ENCODE data around the gene PRND. TPM values are rescaled to one million over a fixed set of nuclear protein-coding genes. Genes with fewer than 3 reads are reported as not detected.
"Not testable (repeated sequence)": the region's sequence is repeated elsewhere in the genome, so short reads cannot be mapped to it uniquely, and the experiment has no call there.

Gene PRND
- total RNA-seq, 1 donor from 2014 or later, result not detected

DNA sequence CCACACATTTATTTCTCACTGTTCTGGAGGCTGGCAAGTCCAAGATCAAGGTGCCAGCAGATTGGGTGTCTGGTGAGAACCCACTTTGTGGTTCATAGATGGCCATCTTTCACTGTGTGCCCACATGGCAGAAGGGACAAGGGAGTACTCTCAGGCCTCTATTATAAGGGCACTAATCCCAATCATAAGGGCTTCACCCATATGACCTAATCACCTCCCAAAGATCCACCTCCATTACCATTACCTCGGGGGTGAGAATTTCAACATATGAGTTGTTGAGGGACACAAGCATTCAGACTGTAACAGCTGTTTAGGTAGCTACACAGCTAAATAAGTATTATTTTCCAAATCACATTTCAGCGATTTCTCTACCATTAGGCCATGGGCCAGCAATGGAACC is 2.5 kb upstream of the PRND start:
- Mint-ChIP-seq H3K27me3 (ENCODE audit: unreplicated experiment) (peaks cover 43% of the 10 kb centered on the region), H3K4me1 (ENCODE audit: unreplicated experiment) (peaks cover 6% of the 10 kb centered on the region), H3K27ac (ENCODE audit: unreplicated experiment) (no peak overlapping the region), H3K4me3 (ENCODE audit: unreplicated experiment) (no peak overlapping the region), H3K9me3 (ENCODE audit: unreplicated experiment) (no peaks in the 10 kb centered on the region), H3K36me3 (ENCODE audit: unreplicated experiment) (no peaks in the 10 kb centered on the region)
- TF ChIP-seq, protein P1, sequence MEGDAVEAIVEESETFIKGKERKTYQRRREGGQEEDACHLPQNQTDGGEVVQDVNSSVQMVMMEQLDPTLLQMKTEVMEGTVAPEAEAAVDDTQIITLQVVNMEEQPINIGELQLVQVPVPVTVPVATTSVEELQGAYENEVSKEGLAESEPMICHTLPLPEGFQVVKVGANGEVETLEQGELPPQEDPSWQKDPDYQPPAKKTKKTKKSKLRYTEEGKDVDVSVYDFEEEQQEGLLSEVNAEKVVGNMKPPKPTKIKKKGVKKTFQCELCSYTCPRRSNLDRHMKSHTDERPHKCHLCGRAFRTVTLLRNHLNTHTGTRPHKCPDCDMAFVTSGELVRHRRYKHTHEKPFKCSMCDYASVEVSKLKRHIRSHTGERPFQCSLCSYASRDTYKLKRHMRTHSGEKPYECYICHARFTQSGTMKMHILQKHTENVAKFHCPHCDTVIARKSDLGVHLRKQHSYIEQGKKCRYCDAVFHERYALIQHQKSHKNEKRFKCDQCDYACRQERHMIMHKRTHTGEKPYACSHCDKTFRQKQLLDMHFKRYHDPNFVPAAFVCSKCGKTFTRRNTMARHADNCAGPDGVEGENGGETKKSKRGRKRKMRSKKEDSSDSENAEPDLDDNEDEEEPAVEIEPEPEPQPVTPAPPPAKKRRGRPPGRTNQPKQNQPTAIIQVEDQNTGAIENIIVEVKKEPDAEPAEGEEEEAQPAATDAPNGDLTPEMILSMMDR (IDR thresholded peaks at IDR 0.05), result no peak
- no peak for DNase-seq (ENCODE audit: extremely low spot score, unreplicated experiment)

DNA sequence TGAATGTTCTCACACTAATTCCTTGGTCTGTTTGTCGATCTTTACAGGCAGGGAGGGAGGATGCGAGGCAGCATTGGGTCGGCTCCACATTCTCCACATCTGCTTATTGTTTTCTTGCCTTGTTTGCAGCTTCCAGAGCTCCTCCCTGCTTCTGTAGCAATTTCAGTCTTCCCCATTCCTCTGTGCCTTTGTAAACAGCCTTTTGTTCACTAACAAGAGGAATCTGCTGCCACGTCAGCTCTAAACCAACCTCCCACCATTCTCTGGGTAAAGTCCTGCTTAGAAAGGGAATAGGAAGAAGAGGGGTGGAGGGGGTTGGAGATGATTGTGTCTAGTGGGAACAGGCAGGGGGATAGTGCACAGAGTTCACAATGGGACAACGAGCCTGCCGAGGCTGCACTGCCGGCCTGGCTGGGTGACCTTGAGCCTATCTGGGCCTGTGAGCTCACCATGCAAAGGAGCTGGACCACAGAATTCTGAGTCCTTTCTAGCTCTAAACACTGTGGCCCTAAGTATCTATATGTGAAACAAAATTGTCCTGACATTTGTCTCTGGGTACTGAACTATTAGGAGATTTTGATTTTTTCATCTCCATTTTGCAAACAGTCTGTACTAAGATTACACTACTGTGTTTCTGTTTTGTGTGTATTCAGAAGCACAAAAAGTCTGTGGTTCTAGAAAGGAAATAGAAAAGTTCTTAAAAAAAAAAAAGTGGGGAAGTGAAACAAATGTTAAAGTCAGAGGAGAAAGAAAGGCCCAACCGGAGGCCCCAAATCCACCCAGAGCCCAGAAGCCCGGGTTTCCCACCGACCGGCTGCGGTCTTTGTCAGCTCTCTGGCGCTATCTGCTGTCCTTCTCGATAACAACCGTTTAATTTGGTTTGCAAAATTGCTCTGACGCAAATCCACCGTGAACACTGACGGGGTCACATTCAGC is 1.4 kb upstream of the PRND start:
- TF ChIP-seq, protein P1 (IDR thresholded peaks at IDR 0.05), result peak; percentile 87
- H3K4me3 Mint-ChIP-seq (ENCODE audit: unreplicated experiment), result no peak overlapping the region
- H3K36me3 Mint-ChIP-seq (ENCODE audit: unreplicated experiment), result no peaks in the 10 kb centered on the region
- H3K27ac Mint-ChIP-seq (ENCODE audit: unreplicated experiment), result no peak overlapping the region
- H3K9me3 Mint-ChIP-seq (ENCODE audit: unreplicated experiment), result no peaks in the 10 kb centered on the region
- H3K27me3 Mint-ChIP-seq (ENCODE audit: unreplicated experiment), result peaks cover 40% of the 10 kb centered on the region
- H3K4me1 Mint-ChIP-seq (ENCODE audit: unreplicated experiment), result peaks cover 6% of the 10 kb centered on the region
- DNase-seq (ENCODE audit: extremely low spot score, unreplicated experiment), result no peak

DNA sequence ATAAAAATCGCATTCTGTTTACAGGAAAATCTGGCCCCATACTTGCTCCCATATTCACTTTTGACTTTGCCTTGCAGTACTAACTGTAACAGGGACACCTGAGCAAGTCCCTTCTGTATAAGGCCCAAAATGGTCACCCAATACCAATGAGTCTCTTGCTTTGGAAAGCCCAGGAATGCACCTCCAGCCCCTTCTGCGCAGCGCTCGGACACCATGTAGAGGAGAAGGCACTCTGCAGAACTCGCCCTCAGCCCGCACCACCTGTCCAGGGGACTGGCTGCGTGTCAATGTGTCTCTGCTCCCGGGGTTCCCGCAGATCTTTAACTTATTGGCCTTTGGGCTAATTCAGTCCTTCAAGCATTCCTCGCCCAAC is 746 bp upstream of the PRND start:
- no peak overlapping the region for H3K4me3 Mint-ChIP-seq (ENCODE audit: unreplicated experiment)
- no peak for DNase-seq (ENCODE audit: extremely low spot score, unreplicated experiment)

DNA sequence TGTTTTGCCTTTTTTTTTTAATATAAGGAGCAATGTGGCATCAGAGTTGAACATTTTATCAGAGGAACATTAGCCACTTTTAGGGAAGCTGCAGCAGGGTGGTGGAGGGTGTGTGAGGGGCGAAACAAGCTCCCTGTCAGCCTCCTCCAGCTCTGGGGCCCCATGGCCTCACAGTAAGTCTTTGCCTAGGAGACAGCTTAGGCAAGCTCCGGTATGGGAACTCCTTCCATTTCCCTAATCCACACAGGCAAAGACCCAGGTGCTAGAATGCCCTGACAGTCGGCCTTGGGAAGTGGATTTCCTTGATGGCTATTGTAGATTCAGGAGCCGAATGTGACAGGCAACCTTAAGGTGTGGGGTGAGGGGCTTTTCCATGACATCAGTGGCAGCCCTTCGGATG is 862 bp downstream of the PRND start:
- Mint-ChIP-seq H3K4me1 (ENCODE audit: unreplicated experiment) (peaks cover 6% of the 10 kb centered on the region), H3K36me3 (ENCODE audit: unreplicated experiment) (no peaks in the 10 kb centered on the region), H3K27ac (ENCODE audit: unreplicated experiment) (no peak overlapping the region), H3K4me3 (ENCODE audit: unreplicated experiment) (no peak overlapping the region), H3K9me3 (ENCODE audit: unreplicated experiment) (no peaks in the 10 kb centered on the region), H3K27me3 (ENCODE audit: unreplicated experiment) (peaks cover 26% of the 10 kb centered on the region)
- DNase-seq (ENCODE audit: extremely low spot score, unreplicated experiment), result no peak
- TF ChIP-seq, protein P1 (IDR thresholded peaks at IDR 0.05), result no peak

More for the DNA sequence above, 746 bp upstream of the PRND start:
- TF ChIP-seq, protein P1 (IDR thresholded peaks at IDR 0.05), result peak; percentile 17
- Mint-ChIP-seq H3K27me3 (ENCODE audit: unreplicated experiment) (peaks cover 34% of the 10 kb centered on the region), H3K4me1 (ENCODE audit: unreplicated experiment) (peaks cover 6% of the 10 kb centered on the region), H3K9me3 (ENCODE audit: unreplicated experiment) (no peaks in the 10 kb centered on the region), H3K36me3 (ENCODE audit: unreplicated experiment) (no peaks in the 10 kb centered on the region), H3K27ac (ENCODE audit: unreplicated experiment) (no peak overlapping the region)

DNA sequence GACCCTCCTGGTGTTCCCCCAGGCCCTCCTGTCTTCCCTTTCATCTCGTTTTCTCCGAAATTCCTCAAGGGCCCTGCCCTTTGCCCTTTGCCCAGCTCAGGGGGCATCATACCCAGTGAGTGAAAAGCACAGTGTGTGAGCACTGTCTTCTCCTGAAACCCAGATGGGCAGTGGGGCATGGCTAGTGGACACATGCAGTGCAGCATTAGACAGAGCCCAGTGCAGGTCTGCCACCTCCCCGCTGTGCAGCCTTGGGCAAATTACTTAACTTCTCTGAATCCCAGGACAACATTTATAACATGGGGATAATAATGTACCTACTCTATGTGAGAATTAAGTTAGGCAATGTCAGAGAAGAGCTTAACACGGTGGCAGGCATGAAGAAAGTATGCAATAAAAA is 1.3 kb downstream of the PRND start:
- DNase-seq (ENCODE audit: extremely low spot score, unreplicated experiment), result no peak
- peaks cover 22% of the 10 kb centered on the region for H3K27me3 Mint-ChIP-seq (ENCODE audit: unreplicated experiment)
- no peak overlapping the region for H3K27ac Mint-ChIP-seq (ENCODE audit: unreplicated experiment)
- no peak overlapping the region for H3K4me3 Mint-ChIP-seq (ENCODE audit: unreplicated experiment)
- peaks cover 6% of the 10 kb centered on the region for H3K4me1 Mint-ChIP-seq (ENCODE audit: unreplicated experiment)
- no peaks in the 10 kb centered on the region for H3K36me3 Mint-ChIP-seq (ENCODE audit: unreplicated experiment)
- no peaks in the 10 kb centered on the region for H3K9me3 Mint-ChIP-seq (ENCODE audit: unreplicated experiment)
- TF ChIP-seq, protein P1 (IDR thresholded peaks at IDR 0.05), result no peak

DNA sequence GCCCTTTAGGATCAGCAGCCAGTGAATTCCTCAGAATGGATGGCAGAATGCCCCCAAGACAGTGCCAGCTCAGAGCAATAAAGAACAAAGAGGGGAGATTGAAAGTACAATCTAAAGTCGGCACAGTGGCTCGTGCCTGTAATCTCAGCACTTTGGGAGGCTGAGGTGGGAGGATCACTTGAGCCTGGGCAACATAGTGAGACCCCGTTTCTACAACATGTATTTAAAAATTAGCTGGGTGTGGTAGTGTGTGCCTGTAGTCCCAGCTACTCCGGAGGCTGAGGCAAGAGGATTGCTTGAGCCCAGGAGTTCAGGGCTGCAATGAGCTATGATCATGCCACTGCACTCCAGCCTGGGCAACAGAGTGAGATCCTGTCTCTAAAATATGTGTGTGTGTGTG is 1.8 kb downstream of the PRND start:
- DNase-seq (ENCODE audit: extremely low spot score, unreplicated experiment); H3K36me3 Mint-ChIP-seq (ENCODE audit: unreplicated experiment); H3K4me3 Mint-ChIP-seq (ENCODE audit: unreplicated experiment); H3K4me1 Mint-ChIP-seq (ENCODE audit: unreplicated experiment); H3K9me3 Mint-ChIP-seq (ENCODE audit: unreplicated experiment); H3K27ac Mint-ChIP-seq (ENCODE audit: unreplicated experiment): not testable (repeated sequence)
- H3K27me3 Mint-ChIP-seq (ENCODE audit: unreplicated experiment), result peaks cover 21% of the 10 kb centered on the region
